Amniotic epithelial cell (primary cell): ENCODE measurements around the gene CDON.
A peak's percentile ranks its signal among the peaks of the same experiment; 100 is the strongest.
"Not testable (repeated sequence)": the region's sequence is repeated elsewhere in the genome, so short reads cannot be mapped to it uniquely, and the experiment has no call there.

ENCODE experiments used
- DNase-seq: peaks from one replicate; pipeline ENCODE4 v3.0.0-alpha.2; 2010; ENCODE audit warnings: low read depth

The CDON gene

GRCh38 chr11:125995313-125995712 is 67.4 kb downstream of the CDON start:
- no peak for DNase-seq

- no peak for DNase-seq
Measured at GRCh38 chr11:125994509-125994908, 68.2 kb downstream of the CDON start.

GRCh38 chr11:125992893-125993292 is 69.8 kb downstream of the CDON start:
- no peak for DNase-seq

- peak; percentile 38 for DNase-seq
Measured at GRCh38 chr11:125990244-125990643, 72.4 kb downstream of the CDON start.

- peak; percentile 10 for DNase-seq
Measured at GRCh38 chr11:125987066-125987641, 75.5 kb downstream of the CDON start.

- DNase-seq: not testable (repeated sequence)
Measured at GRCh38 chr11:125985956-125986355, 76.7 kb downstream of the CDON start.

- DNase-seq: no peak
Measured at GRCh38 chr11:125982348-125982730, 80.3 kb downstream of the CDON start.

GRCh38 chr11:125980436-125980835 is 82.2 kb downstream of the CDON start:
- DNase-seq: no peak

- no peak for DNase-seq
Measured at GRCh38 chr11:125979511-125979910, 83.2 kb downstream of the CDON start.

- no peak for DNase-seq
Measured at GRCh38 chr11:125978778-125979407, 83.8 kb downstream of the CDON start.

GRCh38 chr11:125978181-125978716 is 84.4 kb downstream of the CDON start:
- no peak for DNase-seq

GRCh38 chr11:125977333-125977732 is 85.3 kb downstream of the CDON start:
- no peak for DNase-seq

GRCh38 chr11:125976156-125976555 is 86.5 kb downstream of the CDON start:
- no peak for DNase-seq

- DNase-seq: no peak
Measured at GRCh38 chr11:125975634-125976033, 87.0 kb downstream of the CDON start.

- no peak for DNase-seq
Measured at GRCh38 chr11:125974284-125974683, 88.4 kb downstream of the CDON start.

GRCh38 chr11:125971618-125972017 is 91.0 kb downstream of the CDON start:
- DNase-seq: no peak

GRCh38 chr11:125968354-125968753 is 94.3 kb downstream of the CDON start:
- peak; percentile 38 for DNase-seq

GRCh38 chr11:125967515-125967914 is 95.2 kb downstream of the CDON start:
- DNase-seq: no peak

GRCh38 chr11:125960771-125961170 is 101.9 kb downstream of the CDON start:
- no peak for DNase-seq

- no peak for DNase-seq
Measured at GRCh38 chr11:125959931-125960330, 102.7 kb downstream of the CDON start.

- DNase-seq: no peak
Measured at GRCh38 chr11:125959511-125959910, 103.2 kb downstream of the CDON start.

- no peak for DNase-seq
Measured at GRCh38 chr11:125958872-125959400, 103.7 kb downstream of the CDON start.

GRCh38 chr11:125957618-125958332 is 104.9 kb downstream of the CDON start:
- no peak for DNase-seq
